ENCODE results near the gene KRTAP10-1.

The KRTAP10-1 gene

DNA sequence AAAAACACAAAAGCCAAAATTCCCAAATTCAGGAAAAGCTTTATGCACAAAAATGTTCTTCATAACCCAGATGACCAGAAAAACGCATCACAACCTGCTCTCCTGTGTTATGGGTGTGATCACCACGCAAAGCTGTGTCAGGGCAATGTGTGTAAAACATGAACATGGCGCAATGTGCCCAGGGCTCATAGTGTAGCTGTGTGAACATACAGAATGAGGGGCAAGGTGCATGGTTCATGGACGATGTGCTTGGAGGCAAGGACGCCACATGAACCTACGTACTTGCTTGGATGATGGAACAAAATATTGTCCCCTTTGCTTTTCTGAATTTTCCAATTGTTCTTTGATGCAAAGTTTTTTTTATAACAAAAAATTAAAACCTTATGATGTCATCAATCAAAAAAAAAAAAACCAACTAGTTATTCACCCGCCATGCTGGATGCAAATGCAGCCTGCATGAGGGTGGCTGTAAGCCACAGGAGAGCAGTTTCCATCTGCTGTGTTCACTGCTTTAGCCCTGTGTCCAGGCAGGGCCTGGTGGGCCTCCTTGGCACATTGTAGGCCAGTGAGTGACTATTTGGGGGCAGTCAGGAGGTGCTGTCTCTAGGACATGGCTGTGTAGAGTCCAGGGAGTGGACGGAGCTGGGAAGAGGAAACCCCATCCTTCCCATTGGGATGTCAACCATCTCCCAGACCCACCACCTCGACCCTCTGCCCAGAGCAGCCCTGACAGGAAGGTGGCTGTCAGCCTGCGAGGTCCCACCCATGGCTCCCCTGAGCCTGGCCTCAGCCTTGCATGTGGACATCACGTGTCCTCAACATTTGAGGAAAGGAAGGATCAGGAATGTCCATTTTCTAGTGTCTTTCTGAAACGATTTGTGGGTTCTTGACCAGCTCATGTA is 13.6 kb downstream of the KRTAP10-1 start:
- no peak overlapping the region for H3K4me3 ChIP-seq (replicated peaks; ENCODE audit: low read depth, low read length)
- TF ChIP-seq, protein P1, sequence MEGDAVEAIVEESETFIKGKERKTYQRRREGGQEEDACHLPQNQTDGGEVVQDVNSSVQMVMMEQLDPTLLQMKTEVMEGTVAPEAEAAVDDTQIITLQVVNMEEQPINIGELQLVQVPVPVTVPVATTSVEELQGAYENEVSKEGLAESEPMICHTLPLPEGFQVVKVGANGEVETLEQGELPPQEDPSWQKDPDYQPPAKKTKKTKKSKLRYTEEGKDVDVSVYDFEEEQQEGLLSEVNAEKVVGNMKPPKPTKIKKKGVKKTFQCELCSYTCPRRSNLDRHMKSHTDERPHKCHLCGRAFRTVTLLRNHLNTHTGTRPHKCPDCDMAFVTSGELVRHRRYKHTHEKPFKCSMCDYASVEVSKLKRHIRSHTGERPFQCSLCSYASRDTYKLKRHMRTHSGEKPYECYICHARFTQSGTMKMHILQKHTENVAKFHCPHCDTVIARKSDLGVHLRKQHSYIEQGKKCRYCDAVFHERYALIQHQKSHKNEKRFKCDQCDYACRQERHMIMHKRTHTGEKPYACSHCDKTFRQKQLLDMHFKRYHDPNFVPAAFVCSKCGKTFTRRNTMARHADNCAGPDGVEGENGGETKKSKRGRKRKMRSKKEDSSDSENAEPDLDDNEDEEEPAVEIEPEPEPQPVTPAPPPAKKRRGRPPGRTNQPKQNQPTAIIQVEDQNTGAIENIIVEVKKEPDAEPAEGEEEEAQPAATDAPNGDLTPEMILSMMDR (IDR thresholded peaks at IDR 0.05; ENCODE audit: low read length, missing control alignments) = no peak
- DNase-seq (ENCODE audit: low read depth) = no peak

DNA sequence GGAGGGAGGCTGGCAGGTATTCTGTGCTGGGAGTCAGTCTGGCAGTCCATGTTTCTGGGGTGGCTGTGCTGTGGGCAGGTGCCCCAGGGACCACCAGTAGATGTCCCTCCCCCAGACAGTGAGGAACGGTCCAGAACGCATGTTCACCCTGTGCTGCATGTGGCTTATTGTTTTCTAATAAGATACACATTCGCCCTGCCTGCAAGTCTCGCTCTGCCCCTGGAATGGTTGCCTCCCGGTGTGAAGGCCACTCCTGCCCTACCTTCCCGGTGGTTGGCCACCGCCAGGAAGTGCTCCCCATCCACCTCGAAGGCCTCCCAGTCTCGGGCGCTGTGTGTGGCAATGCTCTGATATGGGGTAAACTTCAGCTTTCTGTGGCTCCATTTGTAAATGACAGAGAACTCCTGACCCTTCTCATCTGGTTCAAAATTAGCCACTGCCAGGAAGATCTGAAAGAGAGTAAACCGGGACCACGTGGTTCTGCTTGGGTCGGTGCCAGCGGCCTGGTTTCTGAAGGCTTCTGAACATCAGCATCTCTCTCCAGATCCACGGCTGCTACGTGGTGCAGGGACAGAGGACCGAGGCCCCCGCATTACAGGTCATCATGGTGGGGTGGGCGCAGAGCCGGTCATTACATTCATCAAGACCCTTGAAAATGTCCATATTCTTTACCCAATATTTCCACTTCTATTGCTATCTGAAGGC is 14.5 kb downstream of the KRTAP10-1 start:
- no peak for DNase-seq (ENCODE audit: low read depth)
- no peak overlapping the region for H3K4me3 ChIP-seq (replicated peaks; ENCODE audit: low read depth, low read length)
- TF ChIP-seq, protein P1 (IDR thresholded peaks at IDR 0.05; ENCODE audit: low read length, missing control alignments) = no peak

DNA sequence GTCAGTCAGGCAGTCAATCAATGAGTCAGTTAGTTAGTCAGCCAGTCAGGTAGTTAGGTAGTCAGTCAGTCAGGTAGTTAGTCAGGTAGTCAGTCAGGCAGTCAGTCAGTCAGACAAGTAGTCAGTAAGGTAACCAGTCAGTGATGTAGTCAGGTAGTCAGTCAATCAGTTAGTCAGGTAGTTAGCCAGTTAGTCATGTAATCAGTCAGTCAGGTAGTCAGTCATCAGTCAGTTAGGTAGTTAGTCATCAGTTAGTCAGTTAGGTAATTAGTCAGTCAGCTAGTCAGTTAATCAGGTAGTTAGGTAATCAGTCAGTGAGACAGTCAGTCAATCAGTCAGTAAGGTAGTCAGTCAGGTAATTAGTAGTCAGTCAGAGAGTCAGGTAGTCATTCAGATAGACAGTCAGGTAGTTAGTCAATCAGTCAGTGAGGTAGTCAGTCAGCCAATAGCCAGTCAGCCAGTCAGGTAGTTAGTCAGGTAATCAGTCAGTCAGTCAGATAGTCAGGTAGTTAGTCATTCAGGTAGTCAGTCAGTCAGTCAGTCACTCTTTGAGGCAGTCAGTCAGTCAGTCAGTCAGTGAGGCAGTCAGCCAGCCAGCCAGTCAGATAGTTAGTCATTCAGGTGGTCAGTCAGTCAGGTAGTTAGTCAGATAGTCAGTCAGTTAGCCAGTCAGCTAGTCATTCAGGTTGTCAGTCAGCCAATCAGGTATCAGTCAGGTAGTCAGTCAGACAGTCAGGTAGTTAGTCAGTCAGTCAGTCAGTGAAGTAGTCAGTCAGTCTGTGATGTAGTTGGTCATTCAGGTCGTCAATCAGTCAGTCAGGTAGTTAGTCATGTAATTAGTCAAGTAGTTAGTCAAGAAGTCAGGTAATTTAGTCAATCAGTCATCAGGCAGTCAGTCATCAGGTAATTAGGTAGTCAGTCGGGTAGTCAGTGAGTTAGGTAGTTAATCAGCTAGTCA is 15.3 kb downstream of the KRTAP10-1 start:
- no peak overlapping the region for H3K4me3 ChIP-seq (replicated peaks; ENCODE audit: low read depth, low read length)
- no peak for DNase-seq (ENCODE audit: low read depth)
- TF ChIP-seq, protein P1 (IDR thresholded peaks at IDR 0.05; ENCODE audit: low read length, missing control alignments) = no peak

DNA sequence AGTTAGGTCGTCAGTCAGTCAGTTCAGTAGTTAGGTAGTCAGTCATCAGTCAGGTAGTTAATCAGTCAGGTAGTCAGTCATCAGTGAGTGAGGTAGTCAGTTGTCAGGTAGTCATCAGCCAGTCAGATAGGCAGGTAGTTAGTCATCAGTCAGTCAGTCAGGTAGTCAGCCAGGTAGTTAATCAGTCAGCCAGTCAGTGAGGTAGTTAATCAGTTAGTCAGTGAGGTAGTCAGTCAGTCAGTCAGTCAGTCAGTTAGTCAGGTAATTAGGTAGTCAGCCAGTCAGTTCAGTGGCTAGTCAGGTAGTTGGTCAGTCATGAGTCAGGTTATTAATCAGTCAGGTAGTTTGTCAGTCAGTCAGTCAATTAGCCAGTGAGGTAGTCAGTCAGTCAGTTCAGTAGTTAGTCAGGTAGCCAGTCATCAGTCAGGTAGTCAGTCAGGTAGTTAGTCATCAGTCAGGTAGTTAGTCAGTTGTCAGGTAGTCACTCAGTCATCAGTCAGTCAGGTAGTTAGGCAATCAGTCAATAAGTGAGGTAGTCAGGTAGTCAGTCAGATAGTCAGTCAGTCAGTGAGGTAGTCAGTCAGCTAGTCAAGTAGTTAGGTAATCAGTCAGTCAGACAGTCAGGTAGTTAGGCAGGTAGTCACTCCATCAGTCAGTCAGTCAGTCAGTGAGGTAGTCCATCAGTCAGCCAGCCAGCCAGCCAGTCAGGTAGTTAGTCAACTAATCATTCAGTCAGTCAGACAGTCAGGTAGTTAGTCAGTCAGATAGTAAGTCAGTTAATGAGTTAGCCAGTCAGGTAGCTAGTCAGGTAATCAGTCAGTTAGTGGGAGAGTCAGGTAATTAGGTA is 16.2 kb downstream of the KRTAP10-1 start:
- TF ChIP-seq, protein P1 (IDR thresholded peaks at IDR 0.05; ENCODE audit: low read length, missing control alignments) = no peak
- no peak for DNase-seq (ENCODE audit: low read depth)
- H3K4me3 ChIP-seq (replicated peaks; ENCODE audit: low read depth, low read length) = no peak overlapping the region

DNA sequence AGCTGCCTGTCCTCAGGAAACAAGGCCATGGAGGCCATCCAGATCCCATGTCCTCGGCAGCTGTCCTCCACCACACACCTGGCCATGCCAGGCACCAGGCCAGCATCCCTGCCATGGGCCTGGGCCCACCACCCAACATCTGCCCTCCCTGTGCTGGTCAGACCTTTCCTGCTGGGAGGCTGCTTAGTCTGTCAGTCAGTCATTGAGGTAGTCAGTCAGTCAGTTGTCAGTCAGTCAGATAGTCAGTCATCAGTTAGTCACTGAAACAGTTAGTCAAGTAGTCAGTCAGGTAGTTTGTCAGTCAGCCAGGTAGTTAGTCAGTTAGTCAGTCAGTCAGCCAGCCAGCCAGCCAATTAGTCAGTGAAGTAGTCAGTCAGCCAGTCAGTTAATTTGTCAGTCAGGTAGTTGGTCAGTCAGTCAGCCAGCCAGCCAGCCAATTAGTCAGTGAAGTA is 17.2 kb downstream of the KRTAP10-1 start:
- no peak for DNase-seq (ENCODE audit: low read depth)
- H3K4me3 ChIP-seq (replicated peaks; ENCODE audit: low read depth, low read length) = no peak overlapping the region
- TF ChIP-seq, protein P1 (IDR thresholded peaks at IDR 0.05; ENCODE audit: low read length, missing control alignments) = no peak

Data from fibroblast of pulmonary artery (primary cell).